ENCODE measurements around the gene COMMD7. TPM values are rescaled to one million over a fixed set of nuclear protein-coding genes. Genes with fewer than 3 reads are reported as not detected.

Gene COMMD7
- total and polyA plus RNA-seq, 9 of the 15 experiments (the other 6 are each of a cell fraction or from before 2014, with no cell fraction given): 11.9 to 69.1 (median 34.7) TPM

- FAIRE-seq: peak; percentile 19
- CTCF ChIA-PET (ENCODE audit: low intra/inter-chr PET ratio): no interaction called here
- in situ Hi-C loops (cut with MboI): loop anchor here (5.0 kb wide), 1 partner anchor 82 kb away; the partner anchor contains the start of gene DNMT3B
- TF ChIP-seq NRF1 (conservative IDR thresholded peaks at IDR 0.05 in 1 of 2, IDR thresholded peaks at IDR 0.05 in 1 of 2) (no peak), TAF7 (tag; IDR thresholded peaks at IDR 0.05) (no peak), KHSRP (IDR thresholded peaks at IDR 0.05) (no peak), CREB5 (CRISPR knock-in tag; IDR thresholded peaks at IDR 0.05) (no peak), ZC3H8 (IDR thresholded peaks at IDR 0.05) (no peak), ZKSCAN1 (IDR thresholded peaks at IDR 0.05; ENCODE audit: low read depth, low read length) (no peak), ZFP36 (IDR thresholded peaks at IDR 0.05; ENCODE audit: low read depth, low read length, partially characterized antibody) (peak; percentile 80), ZNF274 (IDR thresholded peaks at IDR 0.05; ENCODE audit: borderline replicate concordance, low read depth, low read length) (no peak), PHF8 (IDR thresholded peaks at IDR 0.05; ENCODE audit: borderline replicate concordance, low read length) (no peak), ZNF589 (CRISPR knock-in tag; IDR thresholded peaks at IDR 0.05; ENCODE audit: low read depth) (no peak), ETV5 (CRISPR knock-in tag; IDR thresholded peaks at IDR 0.05; ENCODE audit: low read depth) (no peak), ATF3 (IDR thresholded peaks at IDR 0.05) (no peak), ATF3 (CRISPR knock-in tag; conservative IDR thresholded peaks at IDR 0.05) (no peak), HNRNPL (IDR thresholded peaks at IDR 0.05; ENCODE audit: low read depth, low read length) (no peak), BCOR (IDR thresholded peaks at IDR 0.05) (peak; percentile 87), ATF2 (CRISPR knock-in tag; IDR thresholded peaks at IDR 0.05) (no peak), CHD4 (IDR thresholded peaks at IDR 0.05; ENCODE audit: insufficient read depth, insufficient replicate concordance, low read depth, low read length, poor library complexity, severe bottlenecking) (no peak), NCOA2 (IDR thresholded peaks at IDR 0.05; ENCODE audit: partially characterized antibody in 2 of 2) (no peak), ELF1 (tag; IDR thresholded peaks at IDR 0.05) (no peak), NFATC3 (IDR thresholded peaks at IDR 0.05) (no peak)
Observed at GRCh38 chr20:32680544-32681174, 62.6 kb downstream of the COMMD7 start.

More at GRCh38 chr20:32680544-32681174, 62.6 kb downstream of the COMMD7 start:
- H3K9me1 ChIP-seq (ENCODE audit: control insufficient read depth, insufficient read depth, low read length): no peaks in the 10 kb centered on the region
- H4K20me1 ChIP-seq (replicated peaks; ENCODE audit: control insufficient read depth, insufficient read depth, low read length): no peaks in the 10 kb centered on the region
- peak; percentile 17 for ATAC-seq
- no TSS peak for BruUV-seq (replicated peaks)
- peak overlapping the region; percentile 93 for H3K27ac ChIP-seq (ENCODE audit: extremely low read depth, low read depth, low read length)
- peaks cover 51 to 56% of the 10 kb centered on the region in 2 experiments for H3K4me1 ChIP-seq (replicated peaks in 1 of 2; ENCODE audit: control insufficient read depth in 2 of 2, insufficient read depth in 2 of 2, low read length in 2 of 2)
- H3K36me3 ChIP-seq (ENCODE audit: control insufficient read depth, insufficient read depth, low read length): no peaks in the 10 kb centered on the region
- no peaks in the 10 kb centered on the region for H3K79me2 ChIP-seq (ENCODE audit: control insufficient read depth, insufficient read depth, low read length)
- WGBS (ENCODE audit: insufficient coverage, low coverage, missing lambda C conversion rate): 57% methylated on average over 1 of the region's 1 CpG
- H3K9me3 ChIP-seq (replicated peaks; ENCODE audit: control insufficient read depth, insufficient read depth, low read depth, low read length): no peaks in the 10 kb centered on the region
- DNase-seq (ENCODE audit: extremely low read depth in 1 of 4, low spot score in 3 of 4): no peak
- POLR2A ChIA-PET: interaction anchor here (0.7 to 2.1 kb wide), 8 partner anchors 16 to 139 kb away, joined by 3 to 9 read pairs (median 6); partner anchors contain the start of gene DNMT3B
- no peak overlapping the region; the same call in 1 of the 2 replicates for H3K4me3 ChIP-seq
- no peaks in the 10 kb centered on the region for H3K27me3 ChIP-seq (ENCODE audit: control insufficient read depth in 2 of 2, insufficient read depth in 2 of 2, low read length in 2 of 2)
- peak overlapping the region; percentile 63 to 84 for H3K9ac ChIP-seq (ENCODE audit: insufficient read depth in 1 of 2, low read depth in 2 of 2, low read length in 2 of 2)
- H2AFZ ChIP-seq (ENCODE audit: low read depth, low read length): peak overlapping the region; percentile 82
- intact Hi-C loops (cut with micrococcal nuclease): loop anchor here (5.0 kb wide), 1 partner anchor 82 kb away; the partner anchor contains the start of gene DNMT3B
- H3K4me2 ChIP-seq (ENCODE audit: insufficient read depth, low read length): peak overlapping the region; percentile 73
